ENCODE results near the gene UTF1.

Gene UTF1

GRCh38 chr10:133281084-133281483 lies 51.1 kb downstream of the UTF1 start:
- DNase-seq, result no peak
